Activated naive CD8-positive, alpha-beta T cell (primary cell): ENCODE measurements around the gene LMBRD1.

ENCODE experiments used
- H3K27ac Mint-ChIP-seq: one replicate; pipeline ENCODE4 v1.8.0; 2021; ENCODE audit warnings: mixed read lengths
- H3K27me3 Mint-ChIP-seq: one replicate; pipeline ENCODE4 v1.8.0; 2021; ENCODE audit warnings: mixed read lengths
- H3K36me3 Mint-ChIP-seq: one replicate; pipeline ENCODE4 v1.8.0; 2021; ENCODE audit warnings: mixed read lengths
- H3K4me1 Mint-ChIP-seq: one replicate; pipeline ENCODE4 v1.8.0; 2021; ENCODE audit warnings: low read depth, mixed read lengths
- H3K4me3 Mint-ChIP-seq: one replicate; pipeline ENCODE4 v1.8.0; 2021; ENCODE audit warnings: mild to moderate bottlenecking, mixed read lengths
- H3K9me3 Mint-ChIP-seq: one replicate; pipeline ENCODE4 v1.8.0; 2021; ENCODE audit warnings: low read depth, mixed read lengths

Gene LMBRD1

DNA sequence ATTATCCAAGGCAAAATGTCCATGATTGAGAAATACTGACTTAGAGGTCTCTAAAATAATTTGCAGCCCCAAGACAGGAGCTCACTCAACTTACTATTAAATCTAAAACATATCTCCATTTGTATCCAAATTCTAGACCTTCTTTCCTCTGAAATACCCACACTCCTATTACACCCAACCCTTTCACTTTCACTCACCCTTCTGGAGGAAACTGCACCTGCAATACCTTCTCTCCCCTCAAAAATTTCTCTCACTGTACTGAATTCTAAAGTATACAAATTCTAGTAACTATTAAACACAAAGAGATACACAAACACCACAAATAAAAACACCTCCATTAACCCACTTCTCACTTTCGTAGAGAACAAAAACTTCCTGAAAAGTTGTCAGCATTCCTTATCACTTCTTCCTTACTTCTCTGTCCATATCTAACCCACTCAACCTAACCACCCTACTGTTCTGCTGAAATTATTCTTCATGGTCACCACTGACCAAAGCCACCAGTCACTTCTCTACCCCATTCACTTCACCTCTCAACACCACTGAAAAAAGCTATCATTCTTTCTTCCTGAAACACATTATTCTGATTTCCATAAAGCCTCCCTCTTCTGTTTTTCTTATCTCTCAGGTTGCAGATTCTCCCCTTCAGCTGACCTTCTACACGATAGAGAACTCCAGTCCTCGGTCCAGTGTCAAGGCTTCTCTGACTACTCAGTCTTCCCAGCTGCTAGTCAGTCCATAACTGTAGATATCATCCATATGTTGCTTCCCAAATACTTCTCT, 12.0 kb downstream of the LMBRD1 start:
- H3K27ac Mint-ChIP-seq: peak overlapping the region; percentile 58
- no peaks in the 10 kb centered on the region for H3K27me3 Mint-ChIP-seq
- no peaks in the 10 kb centered on the region for H3K9me3 Mint-ChIP-seq
- peaks cover 57% of the 10 kb centered on the region for H3K4me1 Mint-ChIP-seq
- H3K4me3 Mint-ChIP-seq: no peak overlapping the region
- H3K36me3 Mint-ChIP-seq: peaks cover 28% of the 10 kb centered on the region

DNA sequence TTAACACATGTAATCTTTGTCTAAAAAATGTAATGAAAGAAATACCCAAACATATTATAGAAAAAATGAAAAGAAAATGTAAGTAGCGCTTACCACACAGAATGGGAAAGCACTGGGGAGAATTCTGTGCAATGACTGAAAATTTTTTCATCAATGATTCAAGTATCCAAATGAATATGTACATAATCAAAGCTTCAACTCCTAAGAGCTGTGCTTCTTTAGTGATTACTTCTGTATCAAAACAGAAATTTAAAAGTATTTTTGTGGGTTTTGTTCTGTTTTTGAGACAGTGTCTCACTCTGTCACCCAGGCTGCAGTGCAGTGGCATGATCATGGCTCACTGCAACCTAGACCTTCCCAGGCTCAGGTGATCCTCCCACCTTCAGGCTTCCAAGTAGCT, 13.7 kb downstream of the LMBRD1 start:
- Mint-ChIP-seq H3K36me3 (peaks cover 29% of the 10 kb centered on the region), H3K27me3 (no peaks in the 10 kb centered on the region), H3K9me3 (no peaks in the 10 kb centered on the region), H3K4me3 (no peak overlapping the region), H3K4me1 (peaks cover 54% of the 10 kb centered on the region), H3K27ac (no peak overlapping the region)

DNA sequence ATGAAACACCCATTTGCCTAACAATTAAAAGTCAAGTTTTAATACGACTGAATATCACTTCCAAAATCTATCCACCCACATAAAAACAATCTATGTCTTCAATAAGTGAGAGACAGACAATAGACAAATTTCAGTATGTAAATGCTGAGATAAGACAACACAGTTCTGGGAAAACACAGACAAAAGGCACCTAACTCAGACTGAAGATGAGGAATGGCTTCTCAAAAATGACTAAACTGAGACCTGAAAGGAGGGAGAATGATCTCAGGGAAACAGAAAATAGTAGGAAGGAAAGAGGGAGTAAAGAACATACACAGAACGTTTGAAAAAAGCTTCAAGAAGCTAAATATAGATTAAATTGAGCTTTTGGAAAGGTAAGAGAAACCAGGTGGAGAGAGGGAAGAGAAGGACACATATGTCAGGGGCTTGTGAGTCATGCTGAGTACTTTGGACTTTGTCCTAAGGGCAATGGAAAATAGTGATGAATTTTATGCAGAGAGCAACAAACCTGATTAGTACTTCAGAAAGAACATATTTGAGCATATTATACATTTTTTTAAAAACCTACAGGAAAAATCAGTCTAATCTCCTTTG, 16.1 kb downstream of the LMBRD1 start:
- peaks cover 32% of the 10 kb centered on the region for H3K36me3 Mint-ChIP-seq
- H3K4me3 Mint-ChIP-seq: no peak overlapping the region
- peak overlapping the region; percentile 0 for H3K27ac Mint-ChIP-seq
- H3K4me1 Mint-ChIP-seq: peaks cover 54% of the 10 kb centered on the region
- H3K27me3 Mint-ChIP-seq: no peaks in the 10 kb centered on the region
- H3K9me3 Mint-ChIP-seq: no peaks in the 10 kb centered on the region

DNA sequence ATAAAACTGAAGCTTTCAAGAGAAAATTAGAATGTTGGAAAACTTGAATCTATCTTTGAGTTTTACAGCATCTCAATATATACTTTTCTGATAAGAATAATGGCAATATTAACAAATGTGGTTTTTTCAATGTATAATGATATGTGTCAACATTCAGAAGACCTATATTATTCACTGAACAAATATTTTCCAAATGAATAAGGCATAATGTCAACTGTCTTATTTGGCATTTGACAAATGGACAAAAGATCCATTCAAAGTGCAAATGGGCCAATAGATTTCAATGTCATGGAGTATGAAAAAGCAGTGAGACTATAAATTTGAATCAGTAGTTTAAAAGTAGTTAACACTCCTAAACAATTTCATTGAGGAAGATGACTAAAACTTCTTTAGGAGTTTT, 20.9 kb downstream of the LMBRD1 start:
- Mint-ChIP-seq H3K9me3 (no peaks in the 10 kb centered on the region), H3K36me3 (peaks cover 41% of the 10 kb centered on the region), H3K27ac (no peak overlapping the region), H3K27me3 (no peaks in the 10 kb centered on the region), H3K4me3 (no peak overlapping the region), H3K4me1 (peaks cover 53% of the 10 kb centered on the region)

DNA sequence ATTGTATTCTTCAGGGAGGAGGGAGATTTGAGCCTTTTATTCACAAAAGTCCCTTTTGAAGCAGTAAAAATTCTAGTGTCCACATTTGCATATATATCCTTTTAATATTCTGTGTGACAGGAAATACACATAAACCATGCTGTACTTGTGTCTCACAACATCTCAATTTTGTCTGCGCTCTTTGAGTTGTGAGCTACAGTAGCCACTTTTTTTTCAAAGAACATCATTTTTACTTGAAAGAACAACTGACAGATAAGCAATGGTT, 21.3 kb downstream of the LMBRD1 start:
- no peaks in the 10 kb centered on the region for H3K27me3 Mint-ChIP-seq
- H3K4me1 Mint-ChIP-seq: peaks cover 53% of the 10 kb centered on the region
- peaks cover 41% of the 10 kb centered on the region for H3K36me3 Mint-ChIP-seq
- H3K27ac Mint-ChIP-seq: no peak overlapping the region
- no peaks in the 10 kb centered on the region for H3K9me3 Mint-ChIP-seq
- no peak overlapping the region for H3K4me3 Mint-ChIP-seq

DNA sequence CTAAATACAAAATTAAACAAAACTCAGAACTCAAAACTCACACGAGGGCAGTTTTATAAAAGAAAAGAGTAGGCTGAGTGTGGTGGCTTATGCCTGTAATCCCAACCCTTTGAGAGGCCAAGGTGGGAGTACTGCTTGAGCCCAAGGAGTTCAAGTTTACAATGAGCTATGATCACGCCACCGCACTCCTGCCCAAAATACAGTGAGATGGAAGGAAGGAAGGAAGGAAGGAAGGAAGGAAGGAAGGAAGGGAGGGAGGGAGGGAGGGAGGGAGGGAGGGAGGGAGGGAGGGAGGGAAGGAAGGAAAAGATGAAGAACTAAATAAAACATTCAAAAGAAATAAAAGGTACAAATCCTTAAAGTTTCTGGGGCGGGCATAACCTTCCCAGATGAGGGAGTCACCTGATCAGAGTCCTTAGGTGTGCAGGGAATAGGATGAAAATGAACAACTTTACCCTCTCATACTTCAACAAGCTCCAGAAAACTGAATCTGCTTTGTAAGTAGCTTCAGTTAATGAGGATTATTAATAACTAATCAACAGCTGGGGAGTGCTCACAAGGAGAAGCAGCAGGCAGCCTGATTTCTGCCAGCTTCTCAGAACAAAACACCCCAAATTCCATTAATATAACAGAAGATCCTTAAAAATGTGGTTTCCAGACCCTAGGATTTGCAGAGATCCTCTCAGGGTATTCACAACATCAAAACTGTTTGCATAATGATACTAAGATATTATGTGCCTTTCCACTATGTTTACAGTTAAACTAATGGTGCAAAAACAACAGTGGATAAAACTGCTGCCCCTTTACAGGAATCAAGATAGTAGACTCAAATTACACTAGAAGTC, 21.8 kb downstream of the LMBRD1 start:
- Mint-ChIP-seq H3K36me3 (peaks cover 44% of the 10 kb centered on the region), H3K27ac (no peak overlapping the region), H3K4me3 (no peak overlapping the region), H3K4me1 (peaks cover 55% of the 10 kb centered on the region), H3K27me3 (no peaks in the 10 kb centered on the region), H3K9me3 (no peaks in the 10 kb centered on the region)

DNA sequence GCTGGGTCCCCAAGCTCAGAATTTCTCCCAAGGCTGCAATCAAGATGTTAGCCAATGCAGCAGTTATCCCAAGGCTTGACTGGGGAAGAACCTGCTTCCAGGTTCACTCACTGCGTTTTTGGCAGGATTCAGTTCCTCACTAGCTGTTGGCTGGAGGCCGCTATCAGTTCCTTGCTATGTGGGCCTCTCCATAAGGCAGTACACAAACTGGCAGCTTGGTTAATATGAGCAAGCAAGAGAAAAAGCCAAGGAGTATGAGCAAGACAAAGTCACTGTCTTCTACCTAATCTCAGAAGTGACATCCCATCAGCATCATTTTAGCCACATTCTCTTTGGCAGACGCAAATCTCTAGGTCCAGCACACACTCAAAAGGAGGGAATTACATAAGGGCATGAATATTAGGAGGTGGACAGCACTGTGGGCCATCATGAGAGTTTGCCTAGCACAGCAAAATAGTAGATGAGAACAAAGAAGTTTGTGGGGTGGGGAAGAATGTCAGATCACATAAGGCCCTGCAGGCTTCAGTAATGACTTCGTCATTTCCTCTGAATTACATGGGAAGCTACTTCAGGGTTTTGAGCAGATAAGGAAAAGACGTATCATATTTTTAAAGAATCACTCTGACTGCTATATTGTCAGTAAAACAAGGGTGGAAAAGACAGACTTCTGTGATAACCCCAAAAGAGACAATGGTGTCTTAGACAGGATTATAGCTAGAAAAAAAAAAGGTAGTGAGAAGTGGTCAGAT, 25.5 kb downstream of the LMBRD1 start:
- peaks cover 54% of the 10 kb centered on the region for H3K4me1 Mint-ChIP-seq
- H3K36me3 Mint-ChIP-seq: peaks cover 44% of the 10 kb centered on the region
- peaks cover 6% of the 10 kb centered on the region for H3K9me3 Mint-ChIP-seq
- H3K27me3 Mint-ChIP-seq: no peaks in the 10 kb centered on the region
- H3K4me3 Mint-ChIP-seq: no peak overlapping the region
- H3K27ac Mint-ChIP-seq: peak overlapping the region; percentile 18

DNA sequence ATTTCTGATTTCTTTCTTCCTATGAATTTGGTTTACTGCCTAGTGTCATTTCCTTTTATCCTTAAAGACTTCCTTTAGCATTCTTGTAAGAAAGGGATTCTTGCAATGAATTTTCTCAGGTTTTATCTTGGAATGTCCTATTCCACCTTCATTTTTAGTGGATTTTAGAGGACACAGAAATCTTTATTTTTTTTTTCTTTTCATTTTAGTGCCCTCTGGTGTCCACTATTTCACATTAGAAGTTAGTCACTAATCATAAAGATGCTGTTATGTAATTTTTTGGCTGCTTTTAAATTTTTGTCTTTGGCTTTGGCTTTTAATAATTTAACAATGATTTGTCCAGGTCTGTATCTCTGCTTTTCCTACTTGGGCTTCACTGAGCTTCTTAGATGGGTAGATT, 28.1 kb downstream of the LMBRD1 start:
- H3K4me1 Mint-ChIP-seq: peaks cover 41% of the 10 kb centered on the region
- H3K36me3 Mint-ChIP-seq: peaks cover 40% of the 10 kb centered on the region
- no peaks in the 10 kb centered on the region for H3K27me3 Mint-ChIP-seq
- peaks cover 6% of the 10 kb centered on the region for H3K9me3 Mint-ChIP-seq
- H3K27ac Mint-ChIP-seq: no peak overlapping the region
- H3K4me3 Mint-ChIP-seq: no peak overlapping the region

DNA sequence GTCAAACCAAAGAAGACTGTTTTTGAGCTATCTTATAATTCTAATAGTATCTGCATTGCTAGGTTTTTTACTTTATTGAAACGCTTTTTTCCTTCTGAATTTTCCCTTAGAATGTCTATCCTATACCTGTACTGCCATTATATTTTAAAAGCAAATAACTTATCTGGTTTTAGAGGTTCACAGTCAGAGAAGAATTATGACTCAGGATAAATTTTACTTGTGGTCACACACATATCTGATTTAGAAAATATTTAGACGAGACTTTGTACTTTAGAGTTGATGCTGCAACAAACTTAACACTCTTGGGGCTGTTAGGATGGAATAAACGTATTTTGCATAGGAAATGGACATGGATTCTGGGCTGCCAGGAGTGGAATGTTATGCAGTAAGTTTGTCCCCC, 33.0 kb downstream of the LMBRD1 start:
- Mint-ChIP-seq H3K4me1 (peaks cover 38% of the 10 kb centered on the region), H3K27ac (no peak overlapping the region), H3K27me3 (no peaks in the 10 kb centered on the region), H3K9me3 (no peaks in the 10 kb centered on the region), H3K4me3 (no peak overlapping the region), H3K36me3 (peaks cover 13% of the 10 kb centered on the region)

DNA sequence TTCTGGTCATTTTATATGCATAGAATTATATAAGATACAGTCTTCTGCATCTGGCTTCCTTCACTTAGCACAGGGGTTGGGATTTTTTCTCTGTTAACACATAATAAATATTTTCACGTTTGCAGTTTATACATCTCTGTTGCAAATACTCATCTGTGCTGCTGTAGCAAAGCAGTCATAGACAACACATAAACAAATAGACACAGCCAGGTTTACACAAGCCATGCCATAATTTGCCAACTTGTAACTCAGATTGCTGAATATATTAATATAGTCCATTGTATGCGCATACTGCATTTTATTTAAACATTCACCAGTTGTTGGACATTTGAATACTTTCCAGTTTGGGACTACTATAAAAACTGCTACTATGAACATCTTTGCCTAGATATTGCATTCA, 35.0 kb downstream of the LMBRD1 start:
- peaks cover 48% of the 10 kb centered on the region for H3K4me1 Mint-ChIP-seq
- peaks cover 15% of the 10 kb centered on the region for H3K36me3 Mint-ChIP-seq

DNA sequence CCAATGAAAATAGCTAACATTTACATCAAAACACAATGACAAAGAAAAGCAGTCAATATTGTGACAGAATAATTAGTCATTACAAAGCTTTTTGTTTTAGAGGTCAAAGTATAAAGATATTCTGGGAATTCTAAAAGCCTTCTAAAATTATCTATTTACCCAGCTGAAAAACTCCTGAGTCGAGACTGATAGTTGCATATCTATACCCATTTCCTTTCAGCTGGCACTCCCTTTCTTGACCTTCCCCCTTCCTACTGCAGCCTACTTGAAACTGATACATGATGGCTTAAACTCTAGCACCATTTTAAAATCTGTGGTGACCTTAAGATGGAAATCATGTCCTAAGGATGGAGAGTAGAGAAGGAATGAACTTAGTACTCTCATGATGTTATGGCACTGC, 38.6 kb downstream of the LMBRD1 start:
- Mint-ChIP-seq H3K27me3 (no peaks in the 10 kb centered on the region), H3K27ac (no peak overlapping the region), H3K4me1 (peaks cover 41% of the 10 kb centered on the region), H3K36me3 (peaks cover 23% of the 10 kb centered on the region), H3K9me3 (peaks cover 7% of the 10 kb centered on the region), H3K4me3 (no peak overlapping the region)

More for the DNA sequence above, 35.0 kb downstream of the LMBRD1 start:
- Mint-ChIP-seq H3K9me3 (no peaks in the 10 kb centered on the region), H3K27ac (no peak overlapping the region), H3K27me3 (no peaks in the 10 kb centered on the region), H3K4me3 (no peak overlapping the region)

DNA sequence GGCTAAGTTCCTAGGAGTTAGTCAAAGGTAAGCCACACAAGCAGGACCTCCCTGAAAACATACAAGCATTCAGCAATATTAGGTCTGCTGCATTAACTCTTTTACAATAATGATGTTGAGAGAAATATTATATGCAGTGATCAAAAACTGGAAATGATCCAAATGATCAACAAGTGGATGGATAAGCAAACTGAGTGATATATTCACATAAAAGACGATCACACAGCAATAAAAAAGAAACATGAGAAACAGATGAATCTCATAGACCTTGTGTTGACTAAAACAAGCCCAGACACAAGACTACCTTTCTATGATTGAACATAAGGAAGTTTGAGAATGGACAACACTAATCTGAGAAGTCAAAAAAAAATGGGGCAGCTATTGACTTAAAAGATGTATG, 39.9 kb downstream of the LMBRD1 start:
- peaks cover 39% of the 10 kb centered on the region for H3K4me1 Mint-ChIP-seq
- H3K36me3 Mint-ChIP-seq: peaks cover 20% of the 10 kb centered on the region
- no peak overlapping the region for H3K27ac Mint-ChIP-seq
- H3K9me3 Mint-ChIP-seq: peaks cover 7% of the 10 kb centered on the region
- H3K27me3 Mint-ChIP-seq: no peaks in the 10 kb centered on the region
- no peak overlapping the region for H3K4me3 Mint-ChIP-seq

DNA sequence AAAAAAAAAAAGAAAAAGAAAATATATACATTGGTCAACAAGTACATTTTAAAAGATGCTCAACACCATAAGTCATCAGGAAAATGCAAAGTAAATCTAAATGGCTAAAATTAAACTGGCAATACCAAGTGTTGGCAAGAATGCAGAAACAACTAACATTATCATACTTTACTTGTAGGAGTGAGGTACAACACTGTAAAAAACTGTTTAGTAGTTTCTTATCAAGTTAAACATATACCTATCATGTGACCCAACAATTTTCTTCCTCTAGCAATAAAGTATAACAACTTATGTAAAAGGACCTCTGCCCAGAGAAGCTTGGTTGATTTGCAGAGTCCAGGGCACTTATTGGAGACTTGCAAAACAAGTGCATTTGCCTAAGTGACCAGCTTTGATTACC, 40.4 kb downstream of the LMBRD1 start:
- Mint-ChIP-seq H3K4me1 (peaks cover 40% of the 10 kb centered on the region), H3K27ac (no peak overlapping the region), H3K9me3 (peaks cover 7% of the 10 kb centered on the region), H3K36me3 (peaks cover 20% of the 10 kb centered on the region), H3K27me3 (no peaks in the 10 kb centered on the region), H3K4me3 (no peak overlapping the region)

DNA sequence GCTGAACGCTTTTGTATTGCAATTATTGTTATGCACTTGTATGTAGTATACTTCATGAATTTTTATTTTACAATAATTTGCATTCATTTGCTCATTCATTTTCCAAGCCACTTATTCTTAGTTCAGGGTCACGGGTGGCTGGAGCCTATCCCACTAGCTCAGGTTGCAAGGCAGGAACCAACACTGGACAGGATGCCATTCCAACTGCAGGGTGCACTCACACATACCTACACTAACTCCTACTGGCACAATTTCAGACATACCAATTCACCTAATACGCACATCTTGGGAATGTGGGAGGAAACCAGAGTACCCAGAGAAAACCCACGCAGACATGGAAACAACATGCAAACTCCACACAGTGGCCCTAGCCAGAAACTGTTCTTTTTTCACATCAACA, 61.8 kb downstream of the LMBRD1 start:
- Mint-ChIP-seq H3K27ac (peak overlapping the region; percentile 36), H3K4me3 (no peak overlapping the region), H3K9me3 (no peaks in the 10 kb centered on the region), H3K27me3 (no peaks in the 10 kb centered on the region), H3K4me1 (no peaks in the 10 kb centered on the region), H3K36me3 (peaks cover 4% of the 10 kb centered on the region)

DNA sequence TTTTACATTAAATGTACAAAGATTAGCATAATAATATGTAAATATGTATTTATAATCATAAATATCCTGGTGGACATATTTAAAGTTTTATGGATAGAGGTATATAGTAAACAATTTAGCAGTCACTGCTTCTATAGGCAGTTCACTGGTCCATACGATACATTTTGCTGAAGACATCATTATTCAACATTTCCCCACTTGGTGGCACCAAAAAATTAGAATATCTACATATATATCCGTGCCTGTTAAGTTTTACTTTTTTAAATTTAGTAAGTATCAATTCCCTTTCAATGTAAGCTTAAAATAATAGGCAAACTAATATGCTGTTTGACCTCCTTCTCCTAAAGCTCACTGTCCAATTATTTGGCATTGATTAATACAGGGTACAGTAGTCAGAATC, 64.2 kb downstream of the LMBRD1 start:
- no peaks in the 10 kb centered on the region for H3K27me3 Mint-ChIP-seq
- peaks cover 2% of the 10 kb centered on the region for H3K4me1 Mint-ChIP-seq
- H3K36me3 Mint-ChIP-seq: peaks cover 3% of the 10 kb centered on the region
- H3K27ac Mint-ChIP-seq: no peak overlapping the region
- no peaks in the 10 kb centered on the region for H3K9me3 Mint-ChIP-seq
- H3K4me3 Mint-ChIP-seq: no peak overlapping the region
